ENCODE data around the gene PHLDB3.
"Not testable (repeated sequence)": the region's sequence is repeated elsewhere in the genome, so short reads cannot be mapped to it uniquely, and the experiment has no call there.

PHLDB3 gene

GRCh38 chr19:43466793-43467192 is 37.8 kb downstream of the PHLDB3 start:
- no peak for DNase-seq

GRCh38 chr19:43465468-43466120 is 39.0 kb downstream of the PHLDB3 start, which contains the start of gene LYPD3:
TSS of gene LYPD3 (minus strand) at chr19:43465608. CDS start at chr19:43465571, 37 bp downstream.
- no peak for DNase-seq

GRCh38 chr19:43464134-43464775 is 40.3 kb downstream of the PHLDB3 start:
- DNase-seq, result no peak

DNA sequence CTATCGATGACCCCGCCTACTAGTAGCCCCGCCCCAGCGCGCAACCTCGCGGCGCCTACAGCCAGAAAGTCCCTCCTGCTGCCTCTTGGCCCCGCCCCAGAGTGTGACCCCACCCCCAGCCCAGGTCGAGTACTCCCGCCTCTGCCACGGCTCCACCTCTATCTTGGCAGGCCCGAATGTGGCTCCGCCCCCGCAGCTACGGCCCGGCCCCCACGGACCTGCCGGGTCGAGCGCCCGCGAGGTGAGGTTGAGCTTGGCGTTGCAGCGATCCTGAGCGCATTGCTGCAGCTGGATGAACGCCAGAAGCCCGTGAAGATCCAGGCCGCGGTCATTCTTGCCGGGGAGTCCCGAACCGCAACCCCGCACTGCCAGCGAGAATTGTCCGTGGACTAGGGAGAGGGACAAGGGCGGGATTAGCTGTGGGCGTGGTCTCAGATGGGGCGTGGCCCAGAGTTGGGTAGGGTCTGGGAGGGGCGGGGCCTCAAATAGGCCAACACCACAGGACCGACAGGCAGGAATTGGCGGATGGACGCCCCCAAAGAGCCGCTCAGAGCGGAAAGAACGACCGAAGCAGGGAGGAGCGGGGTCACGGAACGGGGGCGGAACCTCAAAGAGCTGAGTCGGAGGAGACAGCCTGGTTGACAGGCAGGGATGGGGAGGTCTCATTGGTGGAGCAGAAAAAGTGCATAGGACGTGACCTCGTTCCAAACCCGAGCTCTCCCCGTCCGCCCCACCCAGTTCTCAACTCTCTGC is 41.0 kb downstream of the PHLDB3 start:
- DNase-seq, result peak; percentile 85

- no peak for DNase-seq
These were observed 41.7 kb downstream of the PHLDB3 start for GRCh38 chr19:43462785-43463380.

DNA sequence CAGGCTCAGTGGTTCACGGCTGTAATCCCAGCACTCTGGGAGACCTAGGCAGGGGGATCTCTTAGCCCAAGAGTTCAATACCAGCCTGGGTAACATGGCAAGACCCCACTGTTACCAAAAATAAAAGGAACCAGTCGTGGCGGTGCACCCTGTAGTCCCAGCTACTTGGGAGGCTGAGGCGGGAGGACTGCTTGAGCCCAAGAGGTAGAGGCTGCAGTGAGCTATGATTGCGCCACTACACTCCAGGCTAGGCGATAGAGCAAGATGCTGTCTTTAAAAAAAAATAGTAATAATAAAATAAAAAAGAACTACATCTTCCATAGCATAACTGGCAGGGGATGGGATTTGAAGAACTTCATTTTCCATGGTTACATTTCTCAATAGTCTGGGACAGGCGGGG is 42.2 kb downstream of the PHLDB3 start:
- no peak for DNase-seq

DNA sequence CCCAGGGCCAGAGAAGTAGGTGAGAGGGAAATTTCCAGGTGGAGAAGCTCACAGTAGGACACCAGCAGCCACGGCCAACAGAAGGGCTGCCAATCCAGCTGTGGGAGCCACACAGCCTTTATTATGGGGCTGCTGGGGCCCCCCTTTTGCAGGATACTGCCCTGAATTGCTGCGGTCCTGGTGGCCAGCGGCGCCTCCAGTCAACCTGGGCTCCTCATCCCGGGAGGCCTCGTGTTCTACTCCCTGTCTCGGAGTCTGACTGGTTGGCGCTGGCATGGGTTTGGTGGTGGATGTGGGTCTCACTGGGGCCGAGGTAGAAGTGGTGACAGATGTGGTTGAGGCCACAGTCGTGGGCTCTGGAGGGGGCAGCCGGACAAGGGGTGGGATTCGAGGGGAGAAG is 43.2 kb downstream of the PHLDB3 start:
- no peak for DNase-seq

DNA sequence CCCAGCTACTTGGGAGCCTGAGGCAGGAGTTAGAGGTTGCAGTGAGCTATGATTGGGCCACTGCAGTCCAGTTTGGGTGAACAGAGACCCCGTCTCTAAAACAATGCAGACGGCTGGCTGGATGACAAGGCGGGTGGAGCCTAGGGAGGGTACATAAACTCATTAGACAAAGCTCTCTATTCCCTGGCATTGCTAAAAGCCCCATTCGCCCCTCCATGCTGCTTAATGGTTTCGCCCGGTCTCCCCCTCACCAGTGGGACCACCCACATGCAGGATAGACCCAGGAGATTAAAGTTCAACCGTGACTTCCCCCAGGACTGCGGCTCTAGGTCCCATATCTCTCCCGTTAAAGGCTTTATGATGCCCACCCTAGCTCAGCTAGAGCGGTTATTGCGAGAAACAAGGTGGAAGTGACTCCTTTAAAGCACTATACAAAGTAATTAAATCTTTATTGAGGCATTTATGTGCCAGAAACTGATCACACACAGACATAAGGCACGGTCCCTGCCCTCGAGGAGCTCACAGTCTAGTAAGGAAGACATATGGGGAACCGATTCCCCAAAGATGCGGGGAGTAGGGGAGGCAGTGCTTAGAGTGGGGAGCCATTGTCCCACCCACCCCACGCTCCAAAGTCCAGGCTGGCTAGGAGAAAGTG is 44.1 kb downstream of the PHLDB3 start:
- no peak for DNase-seq

- DNase-seq, result no peak
These were observed 46.7 kb downstream of the PHLDB3 start for GRCh38 chr19:43457809-43458208.

DNA sequence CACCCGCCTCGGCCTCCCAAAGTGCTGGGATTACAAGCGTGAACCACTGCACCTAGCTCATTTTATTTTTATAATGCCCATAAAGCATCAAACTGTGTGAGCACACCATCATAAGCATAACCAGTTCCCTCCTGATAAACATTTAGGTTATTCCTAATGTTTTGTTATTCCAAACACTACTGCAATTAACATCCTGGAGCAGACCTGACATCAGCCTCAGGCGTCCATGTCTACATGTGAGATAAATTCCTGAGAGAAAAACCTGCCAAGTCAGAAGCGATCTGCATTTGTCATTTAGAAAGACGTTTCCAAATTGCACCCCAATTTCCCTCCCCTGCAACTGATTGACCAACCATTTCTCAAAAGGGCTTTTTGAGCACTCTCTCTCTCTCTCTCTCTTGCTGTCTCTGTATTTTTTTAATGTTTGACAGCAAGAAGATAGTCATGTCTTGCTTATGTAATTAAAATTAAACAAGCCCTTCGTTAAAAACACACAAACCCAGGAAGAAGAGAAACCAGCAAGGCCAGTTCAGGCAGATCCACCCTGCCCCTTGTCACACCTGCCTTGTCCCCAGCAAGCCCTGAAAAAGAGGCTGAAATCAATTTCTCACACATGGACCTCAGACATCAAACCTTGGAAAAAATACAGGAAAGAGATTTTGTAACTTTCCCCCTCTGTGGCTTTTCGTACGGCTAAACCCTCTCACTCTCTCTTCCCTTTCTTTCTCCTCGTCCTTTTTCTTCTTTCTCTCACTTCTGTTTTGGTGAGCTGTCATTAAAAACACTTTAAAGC is 49.0 kb downstream of the PHLDB3 start:
- DNase-seq, result no peak

- no peak for DNase-seq
These were observed 50.5 kb downstream of the PHLDB3 start for GRCh38 chr19:43454031-43454430.

DNA sequence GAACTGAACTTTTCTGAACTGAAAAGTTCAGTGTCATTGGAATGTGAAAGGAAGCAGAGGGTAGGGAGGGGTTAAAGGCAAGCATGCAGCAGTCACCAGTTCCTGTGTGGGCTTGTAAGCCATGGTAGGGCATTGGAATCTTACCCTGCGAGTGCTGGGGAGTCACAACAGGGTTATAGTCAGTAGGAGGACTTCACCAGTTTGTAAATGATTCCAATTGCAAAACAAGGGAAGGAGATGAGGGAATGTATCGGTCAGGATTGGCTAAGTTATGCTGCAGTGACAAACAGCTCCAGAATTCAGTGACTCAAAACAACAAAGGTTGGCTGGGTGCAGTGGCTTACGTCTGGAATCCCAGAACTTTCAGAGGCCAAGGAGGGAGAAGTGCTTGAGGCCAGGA is 52.0 kb downstream of the PHLDB3 start:
- DNase-seq, result no peak

GRCh38 chr19:43450545-43450997 is 54.0 kb downstream of the PHLDB3 start:
- no peak for DNase-seq

GRCh38 chr19:43447655-43448054 is 56.9 kb downstream of the PHLDB3 start:
- no peak for DNase-seq

GRCh38 chr19:43446746-43447489 is 57.6 kb downstream of the PHLDB3 start:
- DNase-seq, result peak; percentile 59

DNA sequence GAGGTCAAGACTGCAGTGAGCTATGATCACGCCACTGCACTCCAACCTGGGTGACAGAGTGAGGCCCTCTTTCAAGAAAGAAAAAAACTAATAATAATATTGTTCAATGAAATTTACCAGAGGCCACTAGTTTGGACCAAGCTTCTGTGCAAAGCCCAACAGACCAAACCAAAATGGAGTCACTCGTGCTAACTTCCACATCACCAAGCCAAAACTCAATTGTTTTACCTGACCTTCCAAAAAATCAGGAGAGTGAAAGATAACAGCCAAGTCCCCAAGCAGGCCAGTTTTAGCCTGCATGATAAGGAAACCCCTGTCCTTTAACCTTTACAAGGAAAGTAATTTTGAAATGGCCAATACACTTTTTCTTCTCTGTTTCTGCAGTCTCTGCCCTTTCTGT is 59.1 kb downstream of the PHLDB3 start:
- DNase-seq, result no peak

GRCh38 chr19:43444531-43445287 is 59.8 kb downstream of the PHLDB3 start:
- peak; percentile 57 for DNase-seq

DNA sequence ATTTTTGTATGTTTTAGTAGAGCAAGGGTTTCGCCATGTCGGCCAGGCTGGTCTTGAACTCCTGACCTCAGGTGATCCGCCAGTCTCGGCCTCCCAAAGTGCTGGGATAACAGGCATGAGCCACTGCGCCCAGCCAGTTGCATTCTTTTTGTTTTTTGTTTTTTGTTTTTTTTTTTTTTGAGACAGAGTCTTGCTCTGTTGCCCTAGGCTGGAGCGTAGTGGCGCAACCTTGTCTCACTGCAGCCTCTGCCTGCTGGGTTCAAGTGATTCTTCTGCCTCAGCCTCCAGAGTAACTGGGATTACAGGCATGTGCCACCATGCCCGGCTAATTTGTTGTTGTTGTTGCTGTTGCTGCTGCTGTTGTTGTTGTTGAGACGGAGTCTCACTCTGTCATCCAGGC is 60.5 kb downstream of the PHLDB3 start:
- DNase-seq, result not testable (repeated sequence)

DNA sequence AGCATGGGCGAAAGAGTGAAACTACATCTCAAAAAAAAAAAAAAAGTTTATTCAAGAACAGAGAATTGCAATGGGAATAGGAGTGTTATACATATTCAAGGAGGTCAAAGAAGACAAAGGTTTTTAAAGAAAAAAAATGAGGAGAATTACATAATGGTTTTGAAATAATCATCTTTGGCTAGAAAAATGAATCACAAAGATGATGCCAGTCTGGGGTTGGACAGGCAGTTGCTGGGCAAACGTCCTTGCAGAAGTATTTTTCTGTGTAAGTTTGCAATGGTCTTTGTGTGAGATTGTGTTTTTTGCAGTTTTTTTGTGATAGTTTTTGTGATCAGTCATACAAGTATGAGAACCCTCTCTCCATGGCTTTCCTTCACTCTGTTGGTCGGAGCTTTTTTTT is 62.8 kb downstream of the PHLDB3 start:
- no peak for DNase-seq

DNA sequence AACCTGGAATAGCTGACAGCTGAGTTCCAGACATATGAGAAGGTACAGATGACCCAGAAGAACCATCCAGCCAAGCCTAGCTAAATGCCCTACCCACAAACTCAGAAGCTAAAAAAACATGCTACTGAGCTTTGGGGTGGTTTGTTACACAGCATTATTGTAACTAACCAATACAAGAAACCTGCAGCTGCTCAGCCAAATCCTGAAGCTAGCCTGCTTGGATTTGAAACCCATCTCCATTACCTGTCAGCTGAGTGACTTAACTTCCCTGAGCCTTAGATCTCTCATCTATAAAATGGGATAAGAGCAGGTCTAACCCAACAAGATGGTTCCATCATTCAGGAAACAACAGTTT is 64.9 kb downstream of the PHLDB3 start:
- no peak for DNase-seq

All from kidney glomerular epithelial cell (primary cell).